GM19372 (cell line): ENCODE data around the gene TRIM40.

Experiments used
- ATAC-seq: cut with Tn5 transposase; IDR thresholded peaks from one replicate; pipeline ENCODE4 v1.9.1; 2021; ENCODE audit warnings: mild to moderate bottlenecking, low read depth, moderate library complexity; ENCODE audit not compliant: unreplicated experiment

TRIM40 gene, protein sequence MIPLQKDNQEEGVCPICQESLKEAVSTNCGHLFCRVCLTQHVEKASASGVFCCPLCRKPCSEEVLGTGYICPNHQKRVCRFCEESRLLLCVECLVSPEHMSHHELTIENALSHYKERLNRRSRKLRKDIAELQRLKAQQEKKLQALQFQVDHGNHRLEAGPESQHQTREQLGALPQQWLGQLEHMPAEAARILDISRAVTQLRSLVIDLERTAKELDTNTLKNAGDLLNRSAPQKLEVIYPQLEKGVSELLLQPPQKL

DNA sequence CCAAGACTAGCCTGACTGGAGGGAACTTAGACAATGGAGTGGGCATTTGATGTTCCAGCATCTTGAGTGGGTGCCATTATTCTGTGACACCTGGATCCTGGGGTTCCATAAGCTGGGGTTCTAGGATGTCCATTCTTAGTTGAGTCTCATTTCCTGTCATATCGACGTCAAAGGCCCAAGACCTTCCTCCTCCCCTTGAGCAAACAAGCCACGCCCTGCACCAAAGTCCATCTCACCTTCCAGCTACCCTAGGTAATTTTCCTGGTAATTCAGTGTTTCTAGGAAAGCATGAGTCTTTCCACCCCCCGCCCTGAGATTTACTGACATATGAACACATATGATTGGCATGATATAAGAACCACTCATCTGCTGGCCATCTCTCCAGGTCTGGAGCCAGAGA lies at the start of gene TRIM40:
Gene TRIM40, plus strand, starts transcription at position 384 of the 400 bp plus-strand sequence. CDS start 897 bp downstream, outside the sequence.
- ATAC-seq = no peak

DNA sequence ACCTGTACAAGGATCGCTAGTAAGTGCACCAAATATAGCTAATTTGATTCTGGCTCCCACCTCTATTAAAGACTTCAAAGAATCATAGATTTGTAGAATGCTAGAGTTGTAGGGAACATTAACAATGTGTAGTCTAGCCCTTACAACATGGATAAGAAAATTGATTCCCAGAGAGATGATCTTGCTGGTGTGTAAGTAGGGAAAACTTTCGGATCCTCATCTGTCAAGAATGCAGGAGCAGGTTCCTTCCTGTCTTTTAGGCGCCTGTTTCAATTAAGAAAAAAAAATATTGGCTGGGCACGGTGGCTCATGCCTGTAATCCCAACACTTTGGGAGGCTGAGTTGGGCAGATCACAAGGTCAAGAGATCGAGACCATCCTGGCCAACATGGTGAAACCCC lies 48.1 kb upstream of the TRIM40 start:
- ATAC-seq = no peak

DNA sequence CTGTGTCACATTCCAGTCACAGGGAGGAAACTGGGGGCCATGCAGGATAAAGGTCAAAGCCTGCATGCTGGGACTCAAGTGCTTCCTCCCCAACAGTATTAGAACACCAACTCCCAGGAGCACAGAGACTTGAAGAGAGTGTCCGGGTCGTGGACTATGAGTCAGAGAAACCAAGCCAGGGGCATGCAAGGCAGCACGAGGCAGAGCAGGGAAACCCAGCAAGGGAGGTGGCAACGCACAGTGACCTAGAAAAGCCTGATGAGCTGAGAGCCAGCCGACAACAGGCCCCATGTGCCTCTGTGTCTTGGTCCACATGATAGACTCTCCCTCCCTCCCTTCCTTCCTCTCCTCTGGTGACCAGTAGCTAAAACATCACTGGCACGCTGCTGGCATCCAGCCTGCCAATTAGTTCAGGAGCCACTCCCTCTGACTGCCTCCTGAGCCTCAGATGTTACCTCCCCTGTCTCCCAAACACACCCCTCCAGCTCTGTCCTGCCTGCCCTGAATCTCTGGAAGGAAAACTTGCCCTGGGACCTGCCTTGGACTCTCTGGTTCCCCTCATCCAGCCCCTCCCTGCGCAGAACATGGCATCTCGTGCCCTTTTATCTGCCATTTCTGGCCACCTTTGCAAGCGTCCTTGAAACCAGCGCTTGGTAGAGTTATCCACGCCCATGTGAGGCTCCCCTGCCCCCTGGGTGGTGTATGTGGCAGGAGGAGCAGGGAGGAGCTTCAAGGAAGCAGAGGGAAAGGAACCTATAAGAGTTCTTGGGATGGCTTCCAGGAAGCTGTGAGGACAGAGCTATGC lies 44.2 kb upstream of the TRIM40 start:
- no peak for ATAC-seq

DNA sequence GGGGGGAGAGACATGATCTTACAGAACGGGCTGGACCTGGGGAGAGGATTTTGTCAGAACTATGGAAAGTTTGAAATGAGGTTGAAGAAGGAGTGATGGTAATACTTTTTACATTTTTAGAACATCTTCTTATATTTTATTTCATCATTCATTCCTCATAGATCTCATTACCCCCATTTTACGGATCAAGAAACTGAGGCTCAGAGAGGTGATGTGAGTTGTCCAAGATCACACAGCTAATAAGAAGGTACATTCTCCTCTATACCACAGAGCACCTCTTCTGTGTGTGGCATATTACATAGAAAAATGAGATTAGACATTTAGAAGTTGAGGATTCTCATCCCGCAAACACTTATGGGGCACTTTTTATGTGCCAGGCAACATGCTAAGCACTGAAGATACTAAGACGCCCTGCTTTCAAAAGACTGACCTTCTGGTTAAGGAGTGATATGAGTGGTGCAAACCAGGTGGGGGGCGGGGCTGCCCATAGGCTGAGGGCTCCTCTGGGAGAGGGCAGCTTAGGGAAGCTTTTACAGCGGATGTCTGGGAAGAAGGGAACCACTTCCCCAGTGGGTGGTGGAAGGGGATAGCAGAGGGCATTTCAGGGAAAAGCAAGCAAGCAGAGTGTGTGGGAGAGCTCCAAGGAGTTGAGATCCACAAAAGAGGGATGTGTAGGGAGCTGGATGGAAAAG lies 42.9 kb upstream of the TRIM40 start:
- ATAC-seq = no peak

DNA sequence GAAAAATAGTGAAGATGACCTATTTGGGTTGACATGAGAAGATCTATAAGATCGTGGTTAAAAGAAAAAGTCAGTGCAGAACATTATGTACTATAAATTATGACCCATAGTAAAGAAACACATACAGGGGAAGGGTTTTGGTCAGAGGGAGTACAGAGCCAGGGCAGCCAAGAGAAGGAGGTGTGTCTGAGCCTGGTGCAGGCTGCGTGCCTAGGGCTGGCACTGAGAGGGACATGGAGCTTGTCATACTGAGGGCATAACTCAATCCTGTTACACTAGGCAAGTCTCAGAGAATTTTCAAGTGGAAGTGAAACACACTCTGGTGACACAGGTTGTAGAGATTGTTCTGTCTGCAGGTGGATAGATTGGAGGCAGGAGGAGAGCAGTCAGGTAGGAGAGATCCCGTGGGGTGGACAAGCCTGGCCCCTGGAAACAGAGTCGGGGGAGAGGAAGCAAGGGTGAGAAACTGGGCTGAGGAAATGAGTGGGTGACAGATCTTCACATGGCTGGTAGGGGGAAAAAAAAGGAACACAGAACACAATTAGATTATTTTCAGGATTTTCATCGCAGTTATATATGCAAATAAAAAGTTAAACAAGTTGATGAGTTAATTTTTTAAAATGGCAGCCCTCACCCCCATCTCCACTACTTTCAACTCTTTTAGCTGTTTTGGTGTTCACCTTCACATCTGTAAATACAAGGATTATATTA lies 41.8 kb upstream of the TRIM40 start:
- no peak for ATAC-seq

DNA sequence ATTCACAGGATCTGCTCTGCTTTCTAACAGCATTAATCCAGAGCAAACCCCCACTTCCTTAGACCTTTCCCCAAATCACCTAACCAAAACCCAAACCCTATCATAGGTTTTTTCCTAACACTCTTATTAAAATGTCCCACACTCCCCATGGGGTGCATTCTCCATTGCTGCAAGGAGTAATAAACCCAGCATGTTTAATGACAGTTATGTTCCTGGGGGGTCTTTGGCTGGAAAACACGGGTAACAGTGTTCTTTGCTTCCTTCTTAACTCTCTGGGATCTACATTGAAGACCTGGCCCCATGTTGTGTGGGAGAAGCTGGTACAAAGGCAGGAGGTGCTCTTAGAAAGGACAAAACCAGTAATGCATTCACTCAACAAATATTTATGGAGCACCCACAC lies 39.1 kb upstream of the TRIM40 start:
- no peak for ATAC-seq

DNA sequence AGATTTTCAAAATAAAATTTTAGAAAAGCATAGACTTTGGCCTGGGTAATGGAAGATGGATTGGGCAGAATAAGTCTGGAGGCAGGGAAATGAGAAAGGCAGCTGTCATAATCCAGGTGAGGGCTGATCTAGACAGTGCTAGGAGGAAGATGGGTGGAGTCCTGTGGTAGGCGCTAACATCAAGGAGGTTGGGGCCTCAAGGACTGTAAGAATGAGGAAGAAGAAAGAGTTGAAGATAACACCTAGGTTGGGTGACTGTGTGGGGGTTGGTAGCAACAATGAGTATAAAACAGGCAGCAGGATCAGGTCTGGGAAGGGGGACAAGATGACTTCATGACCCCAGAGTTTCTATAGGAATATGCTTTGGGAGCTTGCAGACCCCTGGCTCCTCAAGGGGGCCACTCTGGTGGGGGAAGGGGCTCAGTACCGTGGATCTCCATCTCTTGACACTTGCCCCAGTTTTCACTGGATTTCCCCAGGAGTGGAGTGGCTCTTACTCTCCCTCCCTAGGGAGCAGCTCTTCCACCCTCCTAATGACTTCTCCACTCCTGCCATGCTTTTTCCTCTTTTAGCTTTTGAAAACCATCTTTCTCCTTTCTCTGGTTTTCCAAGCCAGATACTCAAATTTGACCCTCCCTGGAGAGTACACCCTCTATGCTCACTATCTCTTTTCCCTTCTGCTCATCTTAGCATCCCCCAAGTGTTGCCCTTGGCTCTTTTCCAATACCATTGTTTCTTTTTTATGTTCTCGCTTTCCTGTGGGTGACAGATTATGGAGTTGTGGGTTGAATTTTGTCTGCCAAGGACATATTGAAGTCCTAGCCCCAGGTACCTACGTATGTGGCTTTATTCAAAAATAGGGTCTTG lies 37.8 kb upstream of the TRIM40 start:
- no peak for ATAC-seq

DNA sequence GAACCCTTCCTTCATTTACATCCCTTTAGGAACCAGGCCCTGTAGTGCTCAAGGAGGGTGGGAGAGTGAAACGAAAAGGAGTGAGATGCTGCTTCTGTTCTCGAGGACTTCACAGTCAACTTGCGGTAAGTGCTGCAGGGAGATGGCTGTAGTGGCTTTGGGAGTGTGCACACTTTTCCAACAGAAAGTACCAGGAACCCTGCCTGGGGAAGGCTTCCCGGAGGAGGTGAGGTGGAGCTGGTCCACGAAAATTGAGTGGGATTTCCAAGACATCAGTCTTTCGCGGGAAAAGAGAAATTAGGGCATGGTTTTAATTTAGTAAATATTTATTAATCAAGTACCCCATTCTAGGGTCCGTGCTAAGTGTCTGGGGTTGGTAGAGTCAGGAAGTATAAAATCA lies 35.8 kb upstream of the TRIM40 start:
- no peak for ATAC-seq

DNA sequence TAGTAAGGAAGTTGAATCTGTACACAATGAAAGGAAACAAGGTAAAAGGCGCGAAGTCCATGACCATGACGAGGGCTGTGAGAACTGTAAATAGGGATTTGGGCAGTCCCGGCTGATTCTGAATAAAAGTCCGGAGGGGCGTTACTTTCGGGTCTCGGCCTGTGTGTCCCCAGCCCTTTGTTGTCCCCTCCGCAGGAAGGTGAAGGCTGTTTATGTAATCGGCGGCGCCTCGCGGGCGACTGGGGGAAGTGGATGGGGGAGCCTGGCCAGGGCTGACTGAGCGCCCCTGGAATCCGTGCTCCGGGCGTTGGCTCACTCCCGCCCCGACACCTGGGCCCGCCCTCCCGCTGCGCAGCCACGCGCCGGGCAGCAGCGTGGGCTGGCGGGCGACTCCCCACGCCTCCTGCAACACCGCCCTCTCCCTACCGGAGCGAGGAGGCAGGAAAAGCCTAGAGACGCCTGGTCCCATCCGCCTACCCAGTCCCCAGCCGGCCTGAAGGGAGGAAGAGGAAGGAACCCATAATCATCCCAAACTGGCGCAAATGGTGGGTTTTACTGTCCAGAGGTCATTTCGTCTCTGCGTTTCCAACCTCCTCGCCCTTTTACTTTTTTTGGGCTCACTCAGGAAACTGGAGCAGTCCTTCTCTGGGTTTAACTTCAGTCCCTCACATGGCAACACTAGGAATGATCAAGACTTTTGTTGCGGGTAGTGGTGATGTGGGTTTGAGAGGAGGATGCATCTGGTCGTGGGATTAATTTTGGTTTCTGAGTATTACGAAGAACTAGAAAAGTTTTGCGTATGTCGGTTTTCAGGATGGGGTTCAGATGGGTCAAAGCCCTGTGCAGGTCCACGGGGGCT lies 35.1 kb upstream of the TRIM40 start:
- ATAC-seq = no peak

DNA sequence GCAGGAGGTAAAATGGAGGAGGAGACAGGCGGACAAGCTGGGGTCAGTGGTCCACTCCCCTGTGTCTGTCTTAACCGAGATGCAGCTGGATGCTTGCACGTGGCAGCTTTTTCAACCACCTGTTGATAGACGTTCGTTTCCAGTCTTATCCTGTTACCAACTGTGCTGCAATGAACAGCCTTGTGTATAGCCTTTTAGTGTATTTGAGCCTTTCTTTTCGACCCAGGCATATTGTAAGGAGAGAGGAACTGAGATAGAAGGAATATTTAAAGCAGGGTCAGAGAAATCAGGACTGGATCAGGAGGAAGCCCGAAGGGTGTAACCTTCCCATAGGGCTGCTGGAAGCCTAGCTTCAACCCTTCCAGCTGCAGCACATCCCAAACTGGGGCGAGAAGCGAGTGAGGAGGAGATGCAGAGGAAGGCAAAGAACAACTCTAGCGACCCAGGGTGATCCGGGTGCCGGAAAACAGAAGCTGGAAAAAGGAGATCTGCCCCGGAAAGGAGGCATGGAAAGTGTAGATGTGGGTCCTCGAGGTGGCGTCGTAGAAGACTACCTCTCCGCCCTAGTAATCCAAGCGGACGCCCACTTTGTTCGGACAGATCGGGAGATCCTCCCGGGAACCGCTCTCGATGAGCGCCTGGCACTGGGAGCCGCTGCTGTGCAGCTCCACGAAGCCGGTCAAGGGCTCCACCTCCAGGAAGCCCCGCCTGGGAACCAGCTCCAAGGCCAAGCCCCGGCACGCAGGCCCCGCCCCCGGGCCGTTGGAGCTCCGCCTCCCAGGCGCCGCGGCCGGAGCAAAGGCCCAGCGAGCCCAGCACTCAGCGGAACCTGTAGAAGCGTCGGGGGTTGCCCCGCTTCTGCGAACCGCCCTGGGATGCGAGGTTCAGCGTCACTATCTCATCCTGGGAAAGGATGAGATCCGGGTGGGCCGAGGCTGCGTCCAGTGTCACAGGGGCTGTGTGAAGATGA lies 34.2 kb upstream of the TRIM40 start:
- ATAC-seq = peak; percentile 51

DNA sequence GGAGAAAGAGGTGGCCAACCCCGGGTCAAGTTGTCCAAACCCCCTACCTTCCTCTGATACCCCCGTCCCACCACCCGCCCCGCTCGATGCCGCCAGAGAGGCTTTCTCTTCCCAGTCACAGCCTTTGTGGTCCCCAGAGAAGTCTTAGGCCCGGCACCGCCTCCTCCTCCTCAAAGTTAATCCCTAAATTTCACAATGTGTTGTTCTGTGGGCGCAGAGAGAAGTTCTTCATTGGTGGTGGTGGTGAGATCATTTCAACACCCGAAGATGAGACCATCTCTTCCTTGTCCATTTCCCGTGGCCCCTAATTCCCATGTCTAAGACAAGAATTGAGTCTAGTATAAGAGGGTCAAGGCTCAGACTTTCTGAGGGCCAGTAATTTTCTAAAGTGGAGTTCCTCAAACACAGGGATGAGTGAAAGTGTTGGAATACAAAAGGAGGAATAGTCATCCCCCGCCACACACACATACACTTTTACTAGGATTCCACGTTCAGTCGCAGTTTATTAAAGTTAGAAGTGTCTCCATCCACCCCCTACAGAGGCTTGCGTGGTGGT lies 33.4 kb upstream of the TRIM40 start:
- ATAC-seq = no peak

DNA sequence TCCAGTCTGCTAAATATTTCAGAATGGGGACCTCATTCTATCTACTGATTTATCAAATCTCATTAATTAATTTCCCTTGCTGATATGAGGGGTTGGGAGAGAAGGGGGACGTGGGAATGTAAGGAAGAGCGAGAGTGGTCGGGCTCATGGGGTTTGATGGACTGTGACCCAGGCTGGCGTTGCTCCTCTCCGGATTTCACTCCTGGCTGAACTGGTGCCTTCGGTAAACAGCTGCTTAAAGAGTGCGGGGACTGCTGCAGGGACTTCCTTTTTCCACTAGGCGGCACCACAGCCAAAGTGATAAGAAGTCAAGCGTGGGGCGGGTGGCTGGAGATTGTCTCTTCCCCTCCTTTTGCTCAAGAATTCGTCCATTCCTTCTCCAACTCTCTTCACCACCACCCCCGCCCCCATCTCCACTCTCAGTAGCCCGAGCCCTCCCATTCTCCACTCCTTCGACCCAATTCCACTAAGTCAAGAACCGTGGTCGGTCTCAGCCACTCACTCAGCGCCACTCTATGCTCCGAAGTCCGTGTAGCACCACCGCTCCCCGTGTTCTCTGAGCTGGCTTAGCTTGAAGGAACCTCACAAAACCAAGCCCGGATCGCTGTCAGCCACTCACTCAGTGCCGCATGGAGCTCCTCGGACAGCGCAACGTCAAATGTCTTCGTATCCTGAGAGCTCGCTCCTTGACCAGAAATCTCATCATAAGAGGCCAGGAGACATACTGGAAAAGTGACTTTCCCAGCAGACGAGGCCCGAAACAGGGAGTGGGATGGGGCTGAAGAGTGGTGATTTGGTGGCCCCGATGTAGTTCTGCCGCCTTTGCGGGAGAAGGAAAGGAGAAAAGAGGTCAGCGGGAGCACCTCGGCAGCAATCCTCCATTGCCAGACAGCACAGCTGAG lies 32.7 kb upstream of the TRIM40 start:
- ATAC-seq = no peak

DNA sequence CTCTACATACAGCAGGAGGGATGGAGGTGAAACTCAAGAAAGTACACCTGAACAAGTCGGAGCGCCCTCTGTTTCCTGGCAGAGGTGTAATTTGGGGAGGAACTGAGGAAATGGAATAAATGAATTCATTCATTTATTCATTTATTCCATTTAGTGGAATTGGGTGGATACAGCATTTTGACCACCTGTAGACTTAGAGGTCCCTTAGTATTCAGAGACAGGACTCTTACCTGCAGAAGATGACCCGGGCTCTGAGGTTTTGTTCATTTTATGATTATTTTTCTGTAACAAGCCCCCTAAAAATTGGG lies 32.1 kb upstream of the TRIM40 start:
- no peak for ATAC-seq

DNA sequence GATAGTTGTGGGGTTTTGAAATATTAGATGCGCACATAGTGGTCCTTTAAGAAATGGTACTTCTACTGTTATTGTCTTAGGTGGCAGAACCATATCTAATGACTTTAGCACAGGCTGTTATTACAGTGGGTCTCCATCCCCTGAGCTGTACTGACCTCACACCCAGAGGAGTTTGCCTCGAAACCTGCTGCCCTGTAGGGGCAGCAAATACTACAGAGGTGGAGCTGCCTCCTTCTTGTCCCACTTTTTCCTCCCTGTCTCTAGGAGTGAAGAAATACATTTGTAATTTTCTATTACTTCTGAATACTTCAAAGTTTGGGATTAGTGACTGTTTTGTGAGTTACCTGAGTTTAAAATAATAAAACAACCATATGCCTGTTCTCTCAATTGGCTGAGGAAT lies 31.3 kb upstream of the TRIM40 start:
- no peak for ATAC-seq

DNA sequence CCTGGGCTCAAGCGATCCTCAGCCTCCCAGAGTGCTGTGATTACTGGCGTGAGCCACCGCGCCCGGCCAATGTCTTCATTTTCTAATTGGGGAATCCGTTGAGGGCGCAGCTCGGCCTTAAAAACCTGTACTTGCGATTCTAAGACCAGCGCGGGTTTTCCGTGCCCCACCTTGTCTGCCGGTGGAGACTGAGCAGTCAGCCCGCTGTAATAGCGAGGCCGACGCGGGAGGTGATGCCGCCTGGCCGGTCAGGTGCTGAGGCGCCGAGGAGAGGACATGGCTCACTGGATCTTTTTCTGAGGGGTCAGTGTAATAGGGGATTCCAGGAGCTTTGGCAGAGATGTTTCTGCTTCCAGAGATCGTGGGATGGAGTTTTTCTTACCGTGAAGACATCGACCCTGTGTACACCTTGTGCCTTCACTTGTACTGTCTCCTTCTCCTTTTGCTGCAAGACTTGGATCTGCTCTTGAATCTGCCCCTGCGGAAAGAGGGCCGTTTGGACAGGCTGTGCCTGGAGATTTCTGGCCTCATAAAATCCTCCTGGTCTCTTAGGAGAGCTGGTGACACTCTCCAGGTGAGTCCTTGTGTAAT lies 24.6 kb upstream of the TRIM40 start:
- no peak for ATAC-seq

DNA sequence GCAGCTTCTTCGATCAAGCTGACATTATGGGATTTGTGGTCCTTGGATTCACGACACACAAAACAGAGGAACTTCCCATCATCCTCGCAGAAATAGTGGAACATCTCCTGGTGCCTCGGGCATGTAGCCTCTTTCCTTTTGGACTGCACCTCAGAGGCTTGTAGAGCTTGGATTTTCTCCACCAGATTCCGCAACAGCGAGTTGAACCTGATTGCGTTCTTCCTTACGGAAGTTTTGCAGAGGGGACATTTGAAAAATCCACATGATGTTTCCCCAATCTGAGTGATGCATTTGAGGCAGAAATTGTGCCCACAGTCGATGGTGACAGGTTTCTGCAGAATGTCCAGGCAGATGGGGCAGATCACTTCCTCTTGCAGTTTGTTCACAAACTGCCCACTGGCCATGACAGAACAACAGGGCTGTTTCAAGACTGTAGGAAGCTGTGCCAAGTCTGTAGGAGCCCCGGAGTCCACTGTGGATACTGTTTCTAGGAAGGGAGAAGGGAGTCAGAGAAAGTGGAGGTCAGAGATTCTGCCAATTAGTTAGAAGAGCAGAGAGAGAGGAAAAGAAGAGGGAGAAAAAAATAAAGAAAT lies 23.4 kb upstream of the TRIM40 start:
- no peak for ATAC-seq
